Endodermal cell (in vitro differentiated cells): ENCODE results near the gene MTRFR. TPM values are rescaled to one million over a fixed set of nuclear protein-coding genes. Genes with fewer than 3 reads are reported as not detected.

ENCODE experiments used
- DNase-seq: peaks from one replicate; pipeline ENCODE4 v3.0.0-alpha.2; 2017
- H3K27ac ChIP-seq: 2 replicates; pipeline ENCODE4 v1.5.1; 2013; ENCODE audit warnings: mild to moderate bottlenecking, low read depth, low read length, moderate library complexity
- H3K27me3 ChIP-seq: 2 replicates; pipeline ENCODE4 v1.6.1; 2013; ENCODE audit warnings: mild to moderate bottlenecking, low read length, moderate library complexity; ENCODE audit not compliant: insufficient read depth, control insufficient read depth, poor library complexity, severe bottlenecking
- H3K36me3 ChIP-seq: 2 replicates; pipeline ENCODE4 v1.7.0; 2013; ENCODE audit warnings: mild to moderate bottlenecking, low read length, moderate library complexity; ENCODE audit not compliant: control insufficient read depth, insufficient read depth
- H3K4me1 ChIP-seq: one replicate; pipeline ENCODE4 v1.7.0; 2013; ENCODE audit warnings: low read length; ENCODE audit not compliant: control insufficient read depth, insufficient read depth
- H3K4me3 ChIP-seq: 2 replicates; pipeline ENCODE4 v1.5.1; 2013; ENCODE audit warnings: mild to moderate bottlenecking, low read length, moderate library complexity
- H3K9ac ChIP-seq: 2 replicates; pipeline ENCODE4 v1.6.1; 2013; ENCODE audit warnings: mild to moderate bottlenecking, low read length, moderate library complexity; ENCODE audit not compliant: poor library complexity, severe bottlenecking; ENCODE audit errors: extremely low read depth
- H3K9me3 ChIP-seq: 2 replicates; pipeline ENCODE4 v1.6.1; 2013; ENCODE audit warnings: mild to moderate bottlenecking, low read length, moderate library complexity; ENCODE audit not compliant: control insufficient read depth
- H3K27ac Mint-ChIP-seq: 2 replicates; pipeline ENCODE4 v1.8.0; 2020; ENCODE audit warnings: mixed read lengths
- H3K27me3 Mint-ChIP-seq: 2 replicates; pipeline ENCODE4 v1.8.0; 2021; ENCODE audit warnings: mild to moderate bottlenecking, mixed read lengths; ENCODE audit not compliant: insufficient read depth
- H3K36me3 Mint-ChIP-seq: 2 replicates; pipeline ENCODE4 v1.8.0; 2020; ENCODE audit warnings: low read depth, mixed read lengths
- H3K4me1 Mint-ChIP-seq: 2 replicates; pipeline ENCODE4 v1.8.0; 2020; ENCODE audit warnings: mixed read lengths
- H3K4me3 Mint-ChIP-seq: 2 replicates; pipeline ENCODE4 v1.8.0; 2020; ENCODE audit warnings: mild to moderate bottlenecking, moderate library complexity, mixed read lengths
- H3K9me3 Mint-ChIP-seq: 2 replicates; pipeline ENCODE4 v1.8.0; 2020; ENCODE audit warnings: mild to moderate bottlenecking, mixed read lengths
- CTCF ChIP-seq: fragments of 200-600 bp; sonication (generic); conservative IDR thresholded peaks from 2 replicates; pipeline ENCODE4 v1.5.0; 2021; ENCODE audit warnings: antibody characterized with exemption, mild to moderate bottlenecking
- WGBS, 2 experiments: methylation state at CpG; one replicate each; pipeline versions ENCODE4 v1.1.5 to v1.1.7; 2013; ENCODE audit warnings: missing lambda C conversion rate in 2 of 2, mixed read lengths in 1 of 2; ENCODE audit not compliant: insufficient coverage in 1 of 2, insufficient read length in 1 of 2; 5-methylcytosine and 5-hydroxymethylcytosine counted together
- total RNA-seq, 2 donors: library from RNA; stranded (reverse); fragmentation: NEBNext Ultra II Directional in 1 of 2; extraction: Animal tissue kit (Norgen Biotek cat#: 25700) in 1 of 2; gene quantifications; 2 replicates in 1 of 2; 3 replicates in 1 of 2; pipeline ENCODE4 v1.2.1, GENCODE V29; 2021

The MTRFR gene
- total RNA-seq, 2 donors from 2014 or later: 16.2 to 19.3 TPM

- Histone ChIP-seq H3K9ac (no peak overlapping the region), H3K27ac (no peak overlapping the region), H3K4me3 (no peak overlapping the region), H3K4me1 (no peaks in the 10 kb centered on the region), H3K9me3 (no peaks in the 10 kb centered on the region), H3K36me3 (peaks cover 13% of the 10 kb centered on the region), H3K27me3 (no peaks in the 10 kb centered on the region)
- Mint-ChIP-seq H3K36me3 (peaks cover 11% of the 10 kb centered on the region), H3K27me3 (no peaks in the 10 kb centered on the region), H3K4me1 (no peaks in the 10 kb centered on the region), H3K27ac (no peak overlapping the region), H3K9me3 (no peaks in the 10 kb centered on the region), H3K4me3 (no peak overlapping the region)
- TF ChIP-seq CTCF: no peak
- no peak for DNase-seq
- WGBS, 2 experiments: 88 to 94% methylated on average over 4 of the region's 4 CpGs
These were observed 51.4 kb downstream of the MTRFR start for GRCh38 chr12:123284669-123285068.

GRCh38 chr12:123286652-123287373, 53.6 kb downstream of the MTRFR start:
- DNase-seq: peak; percentile 59
- Mint-ChIP-seq H3K4me1 (no peaks in the 10 kb centered on the region), H3K36me3 (peaks cover 27% of the 10 kb centered on the region), H3K9me3 (no peaks in the 10 kb centered on the region), H3K27ac (peak overlapping the region; percentile 72), H3K27me3 (no peaks in the 10 kb centered on the region), H3K4me3 (no peak overlapping the region)
- Histone ChIP-seq H3K27me3 (no peaks in the 10 kb centered on the region), H3K9ac (no peak overlapping the region), H3K27ac (peak overlapping the region; percentile 21), H3K4me1 (no peaks in the 10 kb centered on the region), H3K9me3 (no peaks in the 10 kb centered on the region), H3K36me3 (peaks cover 27% of the 10 kb centered on the region), H3K4me3 (no peak overlapping the region)
- no peak for TF ChIP-seq CTCF
- 88 to 93% methylated on average over 7 to 9 of the region's 9 CpGs for WGBS, 2 experiments

GRCh38 chr12:123288751-123289346, 55.6 kb downstream of the MTRFR start:
- WGBS, 2 experiments: 96 to 97% methylated on average over 19 to 20 of the region's 20 CpGs
- Mint-ChIP-seq H3K4me1 (no peaks in the 10 kb centered on the region), H3K4me3 (no peak overlapping the region)

More at GRCh38 chr12:123288751-123289346, 55.6 kb downstream of the MTRFR start:
- no peak for TF ChIP-seq CTCF
- Mint-ChIP-seq H3K36me3 (peaks cover 32% of the 10 kb centered on the region), H3K27ac (no peak overlapping the region), H3K27me3 (no peaks in the 10 kb centered on the region), H3K9me3 (no peaks in the 10 kb centered on the region)
- Histone ChIP-seq H3K9me3 (no peaks in the 10 kb centered on the region), H3K36me3 (peaks cover 48% of the 10 kb centered on the region), H3K4me3 (no peak overlapping the region), H3K27ac (no peak overlapping the region), H3K9ac (no peak overlapping the region), H3K4me1 (no peaks in the 10 kb centered on the region), H3K27me3 (no peaks in the 10 kb centered on the region)
- DNase-seq: no peak
